Transverse colon (tissue), 4 donors: ENCODE measurements around the gene RWDD1. TPM values are rescaled to one million over a fixed set of nuclear protein-coding genes. Genes with fewer than 3 reads are reported as not detected.

Experiments
- DNase-seq: peaks from one replicate; pipeline ENCODE4 v3.0.0-alpha.2; 2019
- H3K27ac ChIP-seq, 4 donors: fragments of 200-600 bp; sonication (generic); 2 replicates each; pipeline ENCODE4 v1.5.1; 2016 to 2018; ENCODE audit warnings: inconsistent platforms in 4 of 4
- H3K27me3 ChIP-seq: fragments of 200-600 bp; sonication (generic); 2 replicates; pipeline ENCODE4 v1.5.1; 2017; ENCODE audit warnings: inconsistent platforms
- H3K36me3 ChIP-seq, 4 donors: fragments of 200-600 bp; sonication (generic); 2 replicates each; pipeline ENCODE4 v1.5.1; 2017 to 2019; ENCODE audit warnings: inconsistent platforms in 4 of 4
- H3K4me1 ChIP-seq, 4 donors: fragments of 200-600 bp; sonication (generic); 2 replicates each; pipeline ENCODE4 v1.5.1; 2017 to 2020; ENCODE audit warnings: inconsistent platforms in 4 of 4
- H3K4me3 ChIP-seq, 4 donors: fragments of 200-600 bp; sonication (generic); 1 replicate in 1 of 4; 2 replicates in 3 of 4; pipeline versions ENCODE4 v1.5.1 to v1.6.1; 2017 to 2019; ENCODE audit warnings: inconsistent platforms in 4 of 4
- H3K9me3 ChIP-seq, 2 donors: fragments of 200-600 bp; sonication (generic); 2 replicates each; pipeline ENCODE4 v1.5.1; 2017 to 2019; ENCODE audit warnings: inconsistent platforms in 2 of 2
- CTCF ChIP-seq, 5 experiments: fragments of 200-600 bp in 3 of 5; fragments of 450-650 bp in 2 of 5; sonication (generic) in 3 of 5; IDR thresholded peaks; 1 replicate in 2 of 5; 2 replicates in 3 of 5; pipeline ENCODE4 v1.5.1; 2016 to 2017; ENCODE audit warnings: antibody characterized with exemption in 5 of 5, inconsistent platforms in 3 of 5, mild to moderate bottlenecking in 2 of 5, moderate library complexity in 1 of 5
- EP300 ChIP-seq: sonication (generic); formaldehyde crosslinking; IDR thresholded peaks from one replicate; pipeline ENCODE4 v1.6.1; 2017; ENCODE audit warnings: antibody characterized with exemption, low read depth
- POLR2A ChIP-seq: fragments of 450-650 bp; IDR thresholded peaks from one replicate; pipeline ENCODE4 v1.6.1; 2016; ENCODE audit warnings: antibody characterized with exemption, mild to moderate bottlenecking, moderate library complexity
- POLR2AphosphoS5 ChIP-seq, 3 donors: sonication (generic); formaldehyde crosslinking; IDR thresholded peaks; one replicate each; pipeline ENCODE4 v1.6.1; 2016; ENCODE audit warnings: antibody characterized with exemption in 3 of 3
- WGBS, 2 donors: methylation state at CpG; one replicate each; pipeline ENCODE4 v1.1.5; 2018; ENCODE audit warnings: low coverage in 1 of 2; 5-methylcytosine and 5-hydroxymethylcytosine counted together
- in situ Hi-C, 4 donors: fragments of 200-750 bp; cut with MboI; loops; one replicate each; pipeline versions ENCODE4 v1.15.0 to v1.15.1; 2017; ENCODE audit warnings: low sequenced_read_pairs in 3 of 4, low pct_ligation_motif_present in 1 of 4, low pct_unique_long_range_greater_than_20kb in 1 of 4
- intact Hi-C: fragments of 100-400 bp; cut with DNase I; formaldehyde crosslinking; loops from one replicate; pipeline ENCODE4 v1.15.1; 2023; ENCODE audit warnings: low total_unique reads
- total RNA-seq, 4 donors: library from RNA; depleted of rRNA; stranded (reverse); fragments of >200 nt; gene quantifications; one replicate each; pipeline ENCODE4 v1.1.0, GENCODE V29; 2016

RWDD1 gene
- total RNA-seq, 4 donors from 2014 or later = 16.7 to 37.2 (median 30.3) TPM

DNA sequence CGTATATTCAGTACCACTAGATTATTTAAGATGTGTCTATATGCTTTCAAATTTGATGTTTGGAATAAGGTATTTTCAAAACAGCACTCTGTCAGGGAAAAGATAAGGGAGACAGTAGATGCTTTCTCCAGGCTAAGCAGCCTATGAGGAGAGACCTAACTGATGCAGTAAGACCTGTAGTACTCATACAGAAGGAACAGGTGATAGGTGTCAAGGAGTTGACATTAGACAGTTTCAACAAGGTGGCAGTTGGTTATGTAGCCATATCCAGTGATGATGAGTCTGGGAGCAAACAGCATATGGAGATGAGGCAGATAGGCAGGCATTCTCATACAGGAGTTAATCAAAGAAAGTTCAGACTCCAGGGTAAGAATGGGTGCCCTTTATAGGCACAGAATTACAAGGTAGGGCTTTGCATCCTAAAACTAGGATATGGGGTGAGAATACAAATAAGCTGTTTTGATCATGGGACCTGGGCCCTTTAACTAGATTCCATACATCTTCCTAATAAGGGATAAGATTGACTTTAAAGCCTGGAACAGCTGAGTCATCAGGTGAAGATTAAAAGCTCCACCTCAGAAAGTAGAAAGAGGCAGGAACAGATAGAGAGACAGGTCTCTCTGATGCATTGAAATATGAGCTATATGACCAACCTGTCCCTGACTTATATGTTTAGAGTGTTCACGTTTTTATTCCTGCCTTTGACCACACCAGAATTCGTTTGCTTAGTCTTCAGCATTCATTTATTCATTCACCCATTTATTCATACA, 52.9 kb downstream of the RWDD1 start:
- DNase-seq = no peak
- H3K4me1 ChIP-seq = no peaks in the 10 kb centered on the region
- no peaks in the 10 kb centered on the region for H3K27me3 ChIP-seq
- no peak for TF ChIP-seq CTCF (IDR thresholded peaks at IDR 0.05)
- TF ChIP-seq EP300 = no peak
- TF ChIP-seq POLR2A = no peak
- no peak for TF ChIP-seq POLR2AphosphoS5 (IDR thresholded peaks at IDR 0.05)
- WGBS, 2 donors = 57 to 63% methylated on average over 3 of the region's 3 CpGs
- intact Hi-C loops = no loop called here
- no peaks in the 10 kb centered on the region for H3K9me3 ChIP-seq
- H3K4me3 ChIP-seq = no peak overlapping the region
- no peak overlapping the region for H3K27ac ChIP-seq
- in situ Hi-C loops = no loop called here
- no peaks in the 10 kb centered on the region for H3K36me3 ChIP-seq

GRCh38 chr6:116625872-116626271, 54.6 kb downstream of the RWDD1 start:
- no peak overlapping the region for H3K4me3 ChIP-seq
- H3K9me3 ChIP-seq = no peaks in the 10 kb centered on the region
- no peaks in the 10 kb centered on the region for H3K27me3 ChIP-seq
- TF ChIP-seq CTCF (IDR thresholded peaks at IDR 0.05) = no peak
- no peak for TF ChIP-seq POLR2A
- 91 to 100% methylated on average over 3 of the region's 3 CpGs for WGBS, 2 donors
- intact Hi-C loops = no loop called here
- in situ Hi-C loops = no loop called here
- H3K27ac ChIP-seq = no peak overlapping the region
- H3K4me1 ChIP-seq = no peaks in the 10 kb centered on the region
- DNase-seq = no peak
- no peaks in the 10 kb centered on the region for H3K36me3 ChIP-seq

DNA sequence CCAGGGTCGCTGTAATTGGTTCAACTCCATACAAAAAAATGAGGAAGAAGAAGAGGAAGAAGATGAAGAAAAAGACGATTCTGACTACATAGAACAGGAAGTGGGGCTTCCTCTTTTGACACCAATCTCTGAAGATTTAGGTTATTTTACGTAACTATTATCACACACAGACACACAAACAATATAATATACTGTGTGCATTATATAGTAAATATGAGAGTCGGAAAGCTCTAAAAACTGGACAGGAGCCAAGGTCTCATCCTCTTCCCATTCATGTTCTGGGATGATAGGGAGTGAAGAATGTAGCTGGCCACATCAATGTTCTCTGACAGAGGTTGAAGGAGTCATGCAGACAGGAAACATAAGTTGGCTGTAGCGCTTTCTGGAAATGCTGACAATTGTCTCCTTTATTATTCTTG, 58.3 kb downstream of the RWDD1 start:
- Histone ChIP-seq H3K4me1 (no peaks in the 10 kb centered on the region), H3K4me3 (no peak overlapping the region), H3K36me3 (no peaks in the 10 kb centered on the region), H3K27ac (no peak overlapping the region), H3K27me3 (no peaks in the 10 kb centered on the region), H3K9me3 (no peaks in the 10 kb centered on the region)
- TF ChIP-seq POLR2AphosphoS5 (IDR thresholded peaks at IDR 0.05) = no peak
- no peak for TF ChIP-seq POLR2A
- no peak for TF ChIP-seq EP300
- WGBS, 2 donors = 66 to 71% methylated on average over 5 of the region's 5 CpGs
- intact Hi-C loops = no loop called here
- in situ Hi-C loops = no loop called here
- DNase-seq = no peak

GRCh38 chr6:116631379-116631990, 60.2 kb downstream of the RWDD1 start:
- Histone ChIP-seq H3K9me3 (no peaks in the 10 kb centered on the region), H3K4me3 (no peak overlapping the region), H3K27ac (no peak overlapping the region), H3K36me3 (peaks cover 0 to 5% (median 0%) of the 10 kb centered on the region in 4 donors), H3K27me3 (no peaks in the 10 kb centered on the region), H3K4me1 (no peaks in the 10 kb centered on the region)
- DNase-seq = no peak
- TF ChIP-seq POLR2AphosphoS5 (IDR thresholded peaks at IDR 0.05) (no peak), CTCF (IDR thresholded peaks at IDR 0.05) (no peak), EP300 (no peak), POLR2A (no peak)
- WGBS, 2 donors = 39 to 54% methylated on average over 2 to 5 of the region's 5 CpGs
- in situ Hi-C loops (no loop called here), intact Hi-C loops (no loop called here)
